ENCODE data around the gene CEACAM6.

Gene CEACAM6

GRCh38 chr19:41792513-41793413, 37.4 kb downstream of the CEACAM6 start:
- in situ Hi-C loops (cut with HindIII; ENCODE audit: low sequenced_read_pairs) = no loop called here
- TF ChIP-seq CTCF (IDR thresholded peaks at IDR 0.05; ENCODE audit: low read depth, low read length) = peak; percentile 78
- peak; percentile 36 for DNase-seq (ENCODE audit: low read depth, low spot score)
- H3K4me3 ChIP-seq (ENCODE audit: low read depth, low read length) = no peak overlapping the region

GRCh38 chr19:41793414-41793727, 38.0 kb downstream of the CEACAM6 start:
- in situ Hi-C loops (cut with HindIII; ENCODE audit: low sequenced_read_pairs) = no loop called here
- no peak for TF ChIP-seq CTCF (IDR thresholded peaks at IDR 0.05; ENCODE audit: low read depth, low read length)

GRCh38 chr19:41795031-41795461, 39.7 kb downstream of the CEACAM6 start:
- DNase-seq (ENCODE audit: low read depth, low spot score) = peak; percentile 13
- no peak overlapping the region for H3K4me3 ChIP-seq (ENCODE audit: low read depth, low read length)
- peak; percentile 82 for TF ChIP-seq CTCF (IDR thresholded peaks at IDR 0.05; ENCODE audit: low read depth, low read length)
- in situ Hi-C loops (cut with HindIII; ENCODE audit: low sequenced_read_pairs) = no loop called here

More at GRCh38 chr19:41793414-41793727, 38.0 kb downstream of the CEACAM6 start:
- H3K4me3 ChIP-seq (ENCODE audit: low read depth, low read length) = no peak overlapping the region
- DNase-seq (ENCODE audit: low read depth, low spot score) = no peak

GRCh38 chr19:41796362-41796761, 41.0 kb downstream of the CEACAM6 start, which contains the start of gene CEACAM3:
TSS of gene CEACAM3 (plus strand) at chr19:41796587. CDS start at chr19:41796678, 91 bp downstream.
- TF ChIP-seq CTCF (IDR thresholded peaks at IDR 0.05; ENCODE audit: low read depth, low read length) = no peak
- in situ Hi-C loops (cut with HindIII; ENCODE audit: low sequenced_read_pairs) = no loop called here
- no peak for DNase-seq (ENCODE audit: low read depth, low spot score)
- no peak within 1 kb of the TSS for H3K4me3 ChIP-seq (ENCODE audit: low read depth, low read length)

GRCh38 chr19:41796901-41797300, 41.6 kb downstream of the CEACAM6 start:
- DNase-seq (ENCODE audit: low read depth, low spot score) = no peak
- H3K4me3 ChIP-seq (ENCODE audit: low read depth, low read length) = no peak overlapping the region
- no peak for TF ChIP-seq CTCF (IDR thresholded peaks at IDR 0.05; ENCODE audit: low read depth, low read length)
- in situ Hi-C loops (cut with HindIII; ENCODE audit: low sequenced_read_pairs) = no loop called here

- no peak for TF ChIP-seq CTCF (IDR thresholded peaks at IDR 0.05; ENCODE audit: low read depth, low read length)
- no peak for DNase-seq (ENCODE audit: low read depth, low spot score)
- no peak overlapping the region for H3K4me3 ChIP-seq (ENCODE audit: low read depth, low read length)
- in situ Hi-C loops (cut with HindIII; ENCODE audit: low sequenced_read_pairs) = no loop called here
Observed at GRCh38 chr19:41799444-41800000, 44.2 kb downstream of the CEACAM6 start.
